Measurements from ENCODE around the gene PEMT.

GRCh38 chr17:17479209-17479608 lies 112.3 kb downstream of the PEMT start:
- TF ChIP-seq CTCF (conservative IDR thresholded peaks at IDR 0.05; ENCODE audit: low read depth, low read length), result no peak
- no peak for TF ChIP-seq EZH2 (IDR thresholded peaks at IDR 0.05; ENCODE audit: borderline replicate concordance, low read depth, low read length, poor library complexity, severe bottlenecking)

Measured in A673 (cell line).